Heart left ventricle (tissue), 13 donors: Measurements from ENCODE around the gene SIVA1.

Experiments used
- POLR2A ChIP-seq, 2 donors: fragments of 450-650 bp; IDR thresholded peaks; one replicate each; pipeline ENCODE4 v1.6.1; 2017; ENCODE audit warnings: antibody characterized with exemption in 2 of 2, mild to moderate bottlenecking in 2 of 2, moderate library complexity in 2 of 2
- TF ChIP-seq, protein P1 (sequence below), 12 donors: fragments of 200-600 bp; sonication (generic) in 4 of 12; IDR thresholded peaks; one replicate each; pipeline versions ENCODE4 v1.5.0 to v1.8.0; 2018 to 2022; ENCODE audit warnings: antibody characterized with exemption in 12 of 12, mild to moderate bottlenecking in 5 of 12
- donor health status: ischemic (EF 13 %, LVEDD 7.1; RV severe dilation, severe dysfunction).
- donor health status: DM: no; HTN: yes; CAD: no.
- donor health status: DM: no; HTN: no; CAD: no.
- donor health status: ischemic (EF 25% LVEDD 6.9; RV normal size, moderate dysfunction).
- donor health status: ischemic (EF 25% LVEDD 5.7; RV mildly dilated, moderate dysfunction).
- donor health status: ischemic (EF 35%, LVEDD 5.7; RV mildly dilated, moderate dysfunction).
- donor health status: nonischemic (EF 11% LVEDD 7.7; RV severe dilation, severe dysfunction).
- donor health status: DM: yes; HTN: yes; CAD: no.
- donor health status: PGD.
- donor health status: ischemic (EF 29% LVEDD 5.4; RV normal size, mild dysfunction).
- donor health status: nonischemic (EF 23%, LVEDD 6.1; RV moderate dilation, normal function).

DNA sequence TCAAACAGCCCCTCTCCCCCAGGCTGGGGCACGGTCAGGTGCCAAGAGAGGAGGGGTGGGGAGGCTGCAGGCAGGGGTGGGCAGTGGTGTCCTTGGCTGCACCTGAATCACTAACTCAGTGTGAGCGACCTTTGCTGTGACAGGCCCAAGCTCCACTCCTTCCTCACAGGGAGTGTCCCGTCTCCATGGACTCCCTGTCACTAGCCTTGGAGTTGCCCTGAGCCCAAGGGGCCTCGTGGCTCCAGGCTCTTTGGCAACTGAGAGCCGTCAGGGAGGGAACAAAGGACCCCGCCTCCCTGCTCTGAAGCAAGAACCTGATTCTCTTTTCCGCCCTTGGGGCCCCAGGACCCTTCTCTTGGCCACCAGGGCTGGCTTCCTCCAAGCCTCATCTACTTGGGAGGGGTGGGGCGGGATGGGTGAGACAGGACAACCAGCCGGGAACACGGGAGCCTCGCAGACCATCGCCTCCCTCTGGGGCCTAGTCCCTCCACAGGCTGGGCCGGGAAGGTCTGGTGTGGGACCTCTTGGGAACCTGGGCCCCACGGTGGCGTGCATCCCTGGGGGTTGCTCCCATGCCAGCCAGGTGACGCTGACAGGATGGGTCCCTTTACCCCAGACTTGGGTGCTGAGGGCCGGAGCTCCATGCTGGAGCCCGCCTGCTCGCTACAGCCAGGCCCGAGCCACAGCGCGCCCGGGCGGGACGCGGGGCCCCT is 29.9 kb upstream of the SIVA1 start:
- TF ChIP-seq, protein P1, sequence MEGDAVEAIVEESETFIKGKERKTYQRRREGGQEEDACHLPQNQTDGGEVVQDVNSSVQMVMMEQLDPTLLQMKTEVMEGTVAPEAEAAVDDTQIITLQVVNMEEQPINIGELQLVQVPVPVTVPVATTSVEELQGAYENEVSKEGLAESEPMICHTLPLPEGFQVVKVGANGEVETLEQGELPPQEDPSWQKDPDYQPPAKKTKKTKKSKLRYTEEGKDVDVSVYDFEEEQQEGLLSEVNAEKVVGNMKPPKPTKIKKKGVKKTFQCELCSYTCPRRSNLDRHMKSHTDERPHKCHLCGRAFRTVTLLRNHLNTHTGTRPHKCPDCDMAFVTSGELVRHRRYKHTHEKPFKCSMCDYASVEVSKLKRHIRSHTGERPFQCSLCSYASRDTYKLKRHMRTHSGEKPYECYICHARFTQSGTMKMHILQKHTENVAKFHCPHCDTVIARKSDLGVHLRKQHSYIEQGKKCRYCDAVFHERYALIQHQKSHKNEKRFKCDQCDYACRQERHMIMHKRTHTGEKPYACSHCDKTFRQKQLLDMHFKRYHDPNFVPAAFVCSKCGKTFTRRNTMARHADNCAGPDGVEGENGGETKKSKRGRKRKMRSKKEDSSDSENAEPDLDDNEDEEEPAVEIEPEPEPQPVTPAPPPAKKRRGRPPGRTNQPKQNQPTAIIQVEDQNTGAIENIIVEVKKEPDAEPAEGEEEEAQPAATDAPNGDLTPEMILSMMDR (IDR thresholded peaks at IDR 0.05): no peak
- no peak for TF ChIP-seq POLR2A (IDR thresholded peaks at IDR 0.05)
